ENCODE data around the gene NKX1-1.
"Not testable (repeated sequence)": the region's sequence is repeated elsewhere in the genome, so short reads cannot be mapped to it uniquely, and the experiment has no call there.

The NKX1-1 gene

DNA sequence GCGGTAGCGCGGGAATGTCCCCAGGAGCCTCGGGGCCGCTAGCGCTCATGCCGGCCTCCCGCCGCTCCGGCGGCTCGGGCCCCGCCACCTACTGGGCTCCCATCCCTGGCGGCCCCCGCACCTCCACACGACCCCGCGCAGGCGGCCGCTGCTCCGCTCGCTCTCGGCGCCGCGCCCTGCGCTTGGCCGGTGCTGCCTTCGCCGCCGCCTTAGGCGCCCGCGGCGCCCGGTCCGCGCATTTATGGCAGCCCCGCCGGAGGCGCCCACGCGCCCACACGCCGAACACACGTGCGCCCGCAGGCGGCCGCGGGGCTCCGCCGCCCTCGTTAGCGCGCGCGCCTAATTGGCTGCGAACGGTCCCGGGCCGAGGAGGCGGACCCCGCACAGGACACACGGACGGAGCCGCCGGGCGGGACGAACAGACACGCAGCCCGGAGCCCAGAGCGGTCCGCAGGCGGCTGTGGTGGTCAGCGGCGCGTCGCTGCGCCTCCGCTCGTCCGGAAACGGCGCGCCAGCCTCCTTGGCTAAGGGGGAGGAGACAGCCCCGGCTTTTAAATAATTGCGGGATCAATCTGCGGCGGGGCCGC, at the start of gene NKX1-1:
NKX1-1 (minus strand) TSS at position 49 of the 587 bp plus-strand sequence; CDS start at position 49, 0 bp downstream.
- DNase-seq, result no peak

DNA sequence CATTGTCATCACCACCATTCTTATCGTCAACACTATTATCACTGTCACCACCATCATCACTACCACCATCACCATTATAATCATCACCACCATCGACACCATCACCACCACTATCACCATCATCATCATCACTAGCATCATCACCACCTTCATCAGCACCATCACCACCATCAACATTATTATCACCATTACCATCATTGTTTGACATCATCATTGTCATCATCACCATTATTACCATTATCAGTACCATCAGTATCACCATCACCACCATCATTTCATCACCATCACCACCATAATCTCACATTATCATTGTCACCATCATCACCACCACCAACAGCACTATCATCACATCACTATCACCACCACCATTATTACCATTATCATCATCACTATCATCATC, 47.5 kb upstream of the NKX1-1 start:
- DNase-seq, result no peak

DNA sequence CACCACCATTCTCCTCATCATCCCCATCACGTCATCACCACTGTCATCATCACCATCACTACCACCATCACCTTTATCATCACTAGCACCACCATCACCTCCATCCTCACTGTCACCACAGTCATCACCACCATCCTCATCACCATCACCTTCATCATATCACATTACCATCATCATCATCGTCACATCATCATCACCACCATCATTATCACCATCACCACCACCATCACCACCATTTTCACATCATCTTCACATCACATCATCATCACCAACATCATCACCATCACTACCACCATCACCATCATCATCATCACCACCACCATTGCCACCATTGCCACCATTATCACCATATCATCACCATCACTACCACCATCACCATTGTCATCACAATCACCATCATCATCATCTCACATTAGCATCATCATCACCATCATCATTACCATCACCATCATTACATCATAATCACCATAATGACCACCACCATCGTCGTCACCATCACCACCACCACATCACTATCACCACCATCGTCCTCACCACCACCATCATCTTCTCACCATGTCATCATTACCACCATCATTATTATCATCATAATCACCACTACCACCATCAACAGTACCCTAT, 46.3 kb upstream of the NKX1-1 start:
- DNase-seq, result no peak

DNA sequence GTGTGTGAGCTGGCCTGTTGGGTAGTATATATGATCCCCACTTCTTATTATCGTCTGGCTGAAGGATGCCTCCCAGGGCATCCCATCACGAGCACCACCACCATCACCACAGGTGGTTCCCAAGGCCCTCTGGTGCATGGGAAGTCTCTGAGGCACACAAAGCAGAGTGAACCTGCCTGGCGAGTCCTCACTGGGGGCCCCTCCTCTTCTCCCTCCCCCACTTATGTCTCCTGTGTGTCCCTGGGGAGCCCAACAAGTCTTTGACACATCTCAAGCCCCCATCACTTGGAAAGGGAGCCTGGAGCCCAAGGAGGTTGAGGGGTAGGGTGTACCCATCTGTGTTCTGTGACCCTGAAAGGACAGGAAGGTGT, 45.5 kb upstream of the NKX1-1 start:
- no peak for DNase-seq

DNA sequence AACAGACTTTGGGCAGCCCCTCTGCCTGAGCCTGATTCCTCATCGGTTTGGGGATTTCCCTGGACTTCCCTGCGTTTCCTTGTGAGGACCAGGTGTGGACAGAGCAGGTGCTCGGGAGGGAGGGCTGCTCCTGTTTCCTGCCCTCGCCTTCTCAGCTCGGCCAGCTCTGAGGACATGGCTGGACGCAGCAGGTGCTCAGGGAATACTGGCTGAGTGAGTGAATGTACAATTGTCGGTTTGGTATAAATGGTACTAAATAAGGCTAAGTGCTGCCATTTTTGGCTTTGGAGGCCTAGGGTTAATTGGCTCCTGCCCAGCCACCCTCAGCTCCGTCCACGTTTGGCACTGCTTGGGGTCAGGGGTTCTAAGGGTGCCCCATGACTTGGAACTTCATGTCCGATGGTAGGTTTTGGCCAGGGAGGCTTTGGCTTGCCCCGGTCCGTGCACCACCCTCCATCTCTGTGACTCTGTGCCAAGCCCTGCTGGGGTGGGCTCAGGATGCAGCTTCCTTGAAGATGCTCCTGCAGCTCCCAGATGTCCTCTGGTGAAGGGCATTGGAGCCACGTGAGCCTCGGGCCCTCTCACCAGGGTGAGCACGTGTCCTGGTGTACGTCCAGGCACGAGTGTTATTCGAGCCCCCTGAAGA, 45.0 kb upstream of the NKX1-1 start:
- DNase-seq, result no peak

DNA sequence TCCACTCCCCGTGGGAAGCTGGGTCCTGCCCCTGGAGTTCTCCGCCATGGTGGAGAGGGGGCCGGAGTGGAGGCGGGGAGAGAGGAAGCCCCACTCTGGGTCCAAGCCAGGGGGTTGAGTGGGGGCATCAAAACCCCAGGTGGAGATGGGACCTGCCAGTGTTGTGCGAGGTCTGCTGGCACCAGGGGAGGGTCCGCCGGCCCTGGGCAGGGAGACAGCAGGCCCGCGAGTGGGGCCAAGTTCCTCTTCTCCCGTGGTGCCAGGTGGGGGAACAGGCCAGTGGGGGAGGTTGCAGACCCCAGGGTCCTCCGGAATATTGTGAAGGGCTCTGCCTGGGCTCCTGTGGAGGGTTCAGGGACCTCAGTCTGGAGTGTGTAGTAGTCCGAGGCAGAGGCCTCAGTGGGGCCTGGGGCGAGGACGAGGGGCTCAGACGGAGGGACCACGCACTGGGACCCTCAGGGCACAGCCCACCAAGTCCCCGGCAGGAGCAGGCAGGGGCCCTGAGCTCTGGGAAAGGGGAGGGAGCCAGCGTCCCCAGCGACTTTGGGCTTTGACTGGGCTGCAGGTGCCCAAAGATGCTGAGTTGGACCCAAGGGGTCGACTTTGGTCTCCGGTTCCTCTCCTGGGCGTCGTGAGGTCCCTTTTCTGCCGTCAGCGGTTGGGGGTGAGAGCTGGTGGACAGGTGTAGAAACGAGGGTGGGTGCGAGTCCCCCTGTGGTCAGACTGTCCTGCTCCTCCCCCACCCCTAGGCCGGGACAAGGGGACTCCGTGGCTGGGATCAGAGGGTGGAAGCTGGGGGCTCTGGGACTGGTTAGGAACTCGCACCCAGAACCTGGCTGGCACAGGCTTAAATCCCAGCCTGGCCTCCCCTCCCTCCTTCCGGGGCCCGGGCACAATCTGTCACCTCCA, 43.8 kb upstream of the NKX1-1 start:
- no peak for DNase-seq

DNA sequence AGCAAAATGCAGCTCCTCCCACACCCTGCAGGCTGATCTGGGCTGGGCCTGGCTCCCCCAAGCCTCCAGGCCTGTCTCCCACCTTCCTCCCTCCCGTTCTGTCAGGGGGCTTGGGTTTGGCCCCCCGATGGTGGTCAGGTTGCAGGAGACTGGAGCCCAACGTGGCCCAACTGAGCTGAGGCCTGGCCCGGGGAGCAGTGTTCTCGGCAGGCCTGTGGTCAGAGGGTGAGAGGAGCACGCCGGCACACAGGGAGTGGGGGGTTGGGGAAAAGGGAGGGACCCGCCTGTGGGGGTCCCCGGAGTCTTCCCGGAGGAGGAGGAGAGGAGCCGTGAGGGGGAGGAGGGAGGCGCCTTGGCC, 43.2 kb upstream of the NKX1-1 start:
- no peak for DNase-seq

DNA sequence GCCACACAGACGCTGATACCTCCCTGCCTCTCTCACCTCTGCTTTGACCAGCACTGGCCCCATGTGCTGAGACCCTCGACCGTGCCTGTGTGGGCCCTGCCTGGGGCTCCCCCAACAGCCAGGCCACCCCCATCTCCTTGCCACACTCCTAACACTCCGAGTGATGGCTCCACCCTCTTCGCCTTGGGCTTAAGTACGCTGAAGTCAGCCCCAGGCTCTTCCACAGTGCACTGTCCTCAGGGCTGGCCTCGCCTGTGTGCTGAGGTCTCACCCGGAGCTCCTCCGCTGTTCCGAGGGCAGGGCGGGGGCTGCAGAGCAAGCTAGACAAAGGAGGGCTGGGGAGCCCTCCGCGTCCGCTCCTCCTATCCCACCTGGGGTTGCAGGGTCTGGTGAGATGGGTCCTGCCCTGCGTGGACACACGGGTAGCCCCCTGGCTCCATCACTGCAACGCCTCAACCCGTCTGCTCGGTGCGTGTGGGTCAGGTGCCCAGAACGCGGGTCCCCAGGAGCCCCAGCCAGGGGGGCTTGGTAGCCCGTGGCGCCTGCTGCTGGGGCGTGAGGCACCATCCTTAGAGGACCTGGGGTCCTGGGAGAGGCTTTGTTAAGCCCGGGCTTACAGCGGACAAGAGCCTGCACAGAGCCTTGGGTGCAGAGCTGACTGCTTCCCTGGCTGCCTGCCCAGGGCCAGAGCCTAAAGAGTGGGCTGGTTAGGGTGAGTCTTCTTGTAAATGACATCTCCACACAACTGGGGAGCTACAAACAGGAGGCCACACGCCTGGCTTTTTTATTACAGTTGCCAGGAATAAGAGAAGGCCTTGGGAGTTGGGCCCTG, 42.6 kb upstream of the NKX1-1 start:
- no peak for DNase-seq

DNA sequence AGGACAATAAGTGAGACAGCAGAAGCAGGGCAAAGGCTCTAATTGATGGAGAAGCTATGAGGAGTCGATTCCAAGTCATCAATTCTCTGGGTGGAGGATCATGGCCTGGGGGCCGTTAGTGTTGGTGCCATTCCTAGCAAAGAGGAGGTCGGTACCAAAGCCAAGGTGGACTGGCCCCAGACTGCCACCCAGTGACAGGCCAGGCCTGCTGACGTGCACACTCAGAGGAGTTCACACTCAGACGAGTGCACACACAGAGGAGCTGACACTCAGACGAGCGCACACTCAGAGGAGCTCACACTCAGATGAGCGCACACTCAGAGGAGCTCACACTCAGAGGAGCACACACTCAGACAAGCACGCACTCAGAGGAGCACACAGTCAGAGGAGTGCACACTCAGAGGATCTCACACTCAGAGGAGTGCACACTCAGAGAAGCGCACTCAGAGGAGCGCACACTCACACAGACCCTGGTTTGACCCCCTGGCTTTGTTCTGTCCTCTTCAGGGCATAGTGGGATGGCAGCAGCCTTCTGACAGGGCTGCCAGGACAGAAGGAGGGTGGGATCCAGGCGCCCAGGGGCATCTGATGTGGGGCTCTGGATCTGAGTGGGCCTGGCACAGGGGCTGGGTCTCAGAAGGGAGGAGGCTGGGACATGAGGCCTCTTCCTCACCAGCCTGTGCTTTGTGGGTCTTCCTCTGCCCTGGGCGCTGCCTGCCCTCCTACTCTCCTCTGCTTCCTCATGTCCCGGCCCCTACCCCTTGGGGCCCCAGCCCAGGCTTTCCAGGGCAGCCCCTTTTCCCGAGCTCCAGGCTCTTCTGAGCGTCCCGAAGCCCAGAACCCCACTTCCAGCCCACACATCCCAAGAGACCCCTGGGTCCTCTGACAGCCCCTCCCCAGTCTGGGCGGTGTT, 41.7 kb upstream of the NKX1-1 start:
- no peak for DNase-seq

DNA sequence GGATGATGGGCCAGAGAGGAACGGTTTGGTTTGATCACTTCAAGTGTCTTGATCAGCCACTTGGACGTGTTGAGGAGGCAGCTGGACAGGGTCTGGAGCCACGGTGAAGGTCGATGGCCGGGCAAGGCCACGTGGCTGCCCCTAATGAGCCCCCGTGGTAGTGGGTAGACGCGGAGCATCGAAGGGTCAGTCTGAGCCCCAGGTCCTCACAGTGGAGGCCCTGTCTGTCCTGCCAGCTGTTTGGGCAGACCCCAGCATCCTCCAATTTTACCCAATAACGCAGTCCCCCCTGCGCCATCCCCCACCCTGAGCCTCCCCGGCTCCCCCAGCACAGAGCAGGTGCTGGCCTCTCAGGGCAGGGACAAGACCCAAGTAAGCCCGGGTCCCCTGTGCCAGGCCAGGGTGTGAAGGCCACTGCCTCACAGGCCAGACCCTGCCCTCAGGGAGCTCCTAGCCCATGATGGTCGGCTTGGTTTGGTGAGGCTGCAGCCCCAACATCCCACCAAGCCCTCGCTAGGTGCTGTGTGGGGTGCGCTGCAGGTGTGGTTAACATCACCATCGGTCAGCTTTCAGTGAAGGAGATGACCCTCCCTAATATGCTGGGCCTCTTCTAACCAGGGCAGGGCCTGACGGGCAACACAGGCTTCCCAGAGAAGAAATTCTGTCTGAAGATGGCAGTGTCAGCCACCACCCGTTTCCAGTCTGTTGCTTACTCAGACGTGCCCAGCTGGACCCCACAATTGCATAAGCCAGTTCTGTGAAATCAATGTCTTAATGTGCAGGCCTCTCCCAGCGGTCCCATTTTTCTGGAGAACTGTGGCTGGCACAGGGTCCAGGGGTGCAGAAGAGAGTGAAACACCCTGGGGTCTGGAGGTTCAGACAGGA, 40.5 kb upstream of the NKX1-1 start:
- DNase-seq, result no peak

DNA sequence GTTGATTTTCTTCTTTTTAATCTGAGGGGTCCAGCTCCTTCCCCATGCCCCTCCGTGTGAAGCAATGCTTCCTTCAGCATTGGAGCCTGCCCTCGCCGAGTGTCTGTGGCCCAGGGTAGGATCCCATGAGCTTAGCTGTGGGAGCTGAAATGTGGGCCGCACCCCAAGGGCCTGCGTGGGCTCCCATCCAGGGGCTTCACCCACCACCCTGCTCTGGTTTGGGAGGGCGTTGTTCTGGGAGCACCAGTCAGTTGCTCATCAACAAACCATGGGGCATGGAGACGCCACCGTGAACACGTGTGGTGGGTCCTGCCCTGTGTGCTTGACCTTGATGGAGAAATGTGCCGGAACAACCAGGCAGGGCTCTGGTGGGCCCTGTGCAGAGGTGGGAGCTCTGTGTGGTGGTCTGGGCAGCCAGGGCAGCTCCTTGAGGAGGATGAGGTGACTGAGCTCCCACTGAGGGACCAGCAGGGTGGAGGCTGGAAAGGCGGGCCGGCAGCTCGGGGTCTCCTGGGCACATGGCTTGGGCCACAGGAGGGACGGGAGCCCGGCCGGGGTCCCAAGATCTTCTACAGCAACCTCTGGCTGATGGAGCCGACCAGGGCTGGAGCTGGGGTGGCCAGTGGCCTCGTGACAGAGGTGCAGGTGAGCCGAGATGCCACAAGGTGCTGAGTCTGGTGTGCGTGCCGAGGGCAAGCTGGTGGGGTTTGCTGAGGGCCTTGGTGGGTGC, 39.6 kb upstream of the NKX1-1 start:
- no peak for DNase-seq

DNA sequence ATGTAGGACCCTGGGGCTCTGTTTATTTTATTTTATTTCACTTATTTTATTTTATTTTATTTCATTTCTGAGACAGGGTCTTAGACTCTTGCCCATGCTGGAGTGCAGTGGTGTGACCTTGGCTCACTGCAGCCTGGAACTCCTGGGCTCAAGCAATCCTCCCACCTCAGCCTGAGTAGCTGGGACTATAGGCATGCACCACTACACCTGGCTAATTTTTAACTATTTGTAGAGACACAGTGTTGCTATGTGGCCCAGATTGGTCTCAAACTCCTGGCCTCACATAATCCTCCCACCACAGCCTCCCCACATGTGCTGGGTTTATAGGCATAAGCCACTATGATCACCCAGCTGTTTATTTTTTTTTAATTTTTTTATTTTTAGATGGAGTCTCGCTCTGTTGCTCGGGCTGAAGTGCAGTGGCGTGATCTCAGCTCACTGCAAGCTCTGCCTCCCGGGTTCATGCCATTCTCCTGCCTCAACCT, 37.5 kb upstream of the NKX1-1 start:
- DNase-seq, result not testable (repeated sequence)

DNA sequence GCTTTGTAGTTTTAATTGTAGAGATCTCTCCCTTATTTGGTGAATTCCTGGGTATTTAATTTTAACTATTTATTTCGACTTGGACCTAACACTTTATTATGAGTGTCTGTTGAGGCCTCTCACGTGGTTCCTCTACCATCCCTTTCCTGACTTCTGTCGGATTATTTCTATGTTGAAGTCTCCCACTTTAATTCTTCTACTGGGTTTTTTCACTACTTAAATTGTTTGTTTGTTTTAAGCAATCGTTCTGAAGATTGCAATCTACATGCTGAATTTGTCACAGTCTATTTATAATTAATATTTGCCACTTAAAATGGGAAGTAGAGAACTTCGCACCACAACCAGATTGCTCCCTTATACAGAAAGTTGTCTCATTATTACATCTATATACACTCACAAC, 20.8 kb upstream of the NKX1-1 start:
- no peak for DNase-seq

DNA sequence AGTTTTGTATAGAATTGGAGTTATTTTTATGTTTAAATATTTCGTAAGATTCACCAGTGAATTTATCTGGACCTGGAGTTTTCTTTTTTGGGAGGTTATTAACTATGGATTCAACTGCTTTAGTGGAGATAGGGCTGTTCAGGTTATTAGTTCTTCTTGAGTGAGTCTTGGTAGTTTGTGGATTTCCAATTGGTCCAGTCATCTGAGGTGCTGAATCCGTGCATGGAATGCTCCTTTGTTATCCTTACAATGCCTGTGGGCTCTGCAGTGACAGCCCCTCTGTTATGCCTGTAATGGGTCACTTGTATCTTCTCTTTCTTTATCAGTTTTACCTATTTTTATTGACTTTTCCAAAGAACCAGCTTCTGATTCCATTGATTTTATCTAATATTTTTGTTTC, 15.4 kb upstream of the NKX1-1 start:
- no peak for DNase-seq

DNA sequence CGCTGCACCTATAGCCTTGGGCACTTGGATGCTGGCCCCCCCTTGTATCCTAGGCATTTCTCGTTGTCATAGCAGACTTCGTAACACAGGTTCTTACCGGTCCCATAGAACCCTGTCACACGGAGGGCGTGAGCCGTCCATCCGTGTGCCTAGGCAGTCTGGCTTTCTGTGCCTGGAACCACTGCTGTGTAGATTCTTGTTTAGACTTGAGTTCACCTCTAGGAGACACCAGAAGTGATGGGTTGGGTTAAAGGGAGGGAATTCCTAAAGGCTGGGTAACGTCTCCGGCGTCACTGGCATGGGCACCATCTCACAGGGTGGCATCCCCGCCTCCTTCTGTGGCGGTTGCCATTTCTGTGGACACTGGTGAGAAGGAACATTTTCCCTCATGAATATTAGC, 13.5 kb upstream of the NKX1-1 start:
- DNase-seq, result no peak

DNA sequence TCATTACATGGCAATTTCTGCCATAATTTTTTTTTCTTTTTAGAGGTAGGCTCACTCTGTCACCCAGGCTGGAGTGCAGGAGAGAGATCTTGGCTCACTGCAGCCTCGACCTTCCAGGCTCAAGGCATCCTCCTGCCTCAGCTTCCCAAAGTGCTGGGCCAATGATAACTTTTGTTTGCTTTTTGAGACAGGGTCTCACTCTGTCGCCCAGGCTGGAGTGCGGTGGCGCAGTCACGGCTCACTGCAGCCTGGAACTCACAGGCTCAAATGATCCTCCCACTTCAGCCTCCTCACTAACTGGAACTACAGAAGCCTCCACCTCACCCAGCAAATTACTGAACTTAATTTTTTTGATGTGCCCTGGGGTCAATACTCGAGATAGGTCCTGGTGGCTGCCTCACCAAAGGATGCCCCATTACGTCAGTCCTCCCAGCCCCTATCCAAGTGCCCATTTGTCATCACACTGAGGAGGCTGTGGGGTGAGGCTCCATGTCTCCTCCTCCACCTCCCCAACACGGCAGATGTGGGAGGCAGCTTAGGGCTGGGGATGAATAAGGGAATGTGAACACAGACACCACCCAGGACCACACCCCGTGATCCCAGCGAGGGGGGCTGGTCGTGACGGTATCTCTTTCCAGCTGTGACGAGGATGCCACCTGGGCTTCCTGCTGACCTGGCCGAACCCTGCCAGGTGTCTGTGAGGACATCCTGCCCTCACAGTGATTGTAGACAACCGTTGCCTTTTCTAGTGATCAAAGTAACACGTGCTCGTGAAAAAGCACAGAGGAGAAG, 12.4 kb upstream of the NKX1-1 start:
- DNase-seq, result no peak

DNA sequence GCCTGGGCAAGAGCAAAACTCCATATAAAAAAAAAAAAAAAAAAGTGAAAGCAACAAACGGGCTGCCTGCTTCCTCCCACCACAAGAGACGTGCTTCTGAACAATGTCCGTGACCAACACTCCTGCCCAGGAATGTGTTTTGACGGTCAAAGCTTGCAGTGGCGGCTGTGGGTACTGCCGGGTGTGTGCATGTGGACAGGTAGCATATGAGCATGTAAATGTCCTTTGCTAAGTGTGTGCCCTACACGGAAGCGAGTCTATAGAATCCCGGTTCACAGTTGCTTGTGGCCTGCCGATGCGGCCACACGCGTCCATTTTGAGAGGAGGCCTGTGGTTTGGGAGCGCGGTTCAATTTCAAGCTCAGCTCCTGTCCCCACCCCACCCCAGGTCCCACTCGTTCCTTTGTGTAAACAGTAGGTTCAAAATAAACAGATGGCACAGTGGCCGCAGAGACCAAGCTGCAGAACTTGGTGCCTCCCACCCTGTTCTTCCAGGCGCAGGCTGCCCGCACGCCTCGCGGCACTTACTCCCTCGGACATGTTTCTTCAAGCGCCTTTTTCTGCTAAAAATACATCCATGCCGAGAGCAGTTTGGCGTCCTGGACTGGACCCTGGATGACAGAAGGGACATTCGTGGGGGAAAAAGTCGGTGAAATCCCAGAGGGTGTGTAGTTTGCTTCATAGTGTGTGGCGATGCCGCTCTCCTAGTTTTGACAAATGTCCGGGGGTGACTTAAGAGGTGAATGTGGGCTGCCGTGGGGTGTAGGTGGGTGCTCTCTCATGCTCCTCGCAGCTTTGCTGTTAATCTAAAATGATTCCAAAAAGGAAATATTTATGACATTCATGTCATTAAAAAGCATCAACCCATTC, 11.5 kb upstream of the NKX1-1 start:
- DNase-seq, result no peak

DNA sequence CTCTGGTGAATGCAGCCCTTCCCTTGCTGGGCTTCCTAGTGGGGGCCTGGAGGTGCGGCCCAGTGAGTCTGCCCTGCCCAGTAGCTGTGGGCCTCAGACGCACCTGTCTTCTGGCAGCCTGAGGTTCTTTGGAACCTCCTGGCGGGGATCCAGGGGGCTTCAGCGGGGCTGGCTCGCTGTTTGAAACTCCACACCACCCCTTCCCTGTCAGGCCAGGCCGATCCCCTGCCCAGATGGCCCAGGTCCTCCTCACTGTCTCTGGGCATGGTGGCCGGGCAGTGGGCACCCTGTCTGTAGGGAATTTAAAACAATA, 10.7 kb upstream of the NKX1-1 start:
- DNase-seq, result no peak

All from retina (tissue), 1 donor.